Liver (tissue), 9 donors: Measurements from ENCODE around the gene C3. TPM values are rescaled to one million over a fixed set of nuclear protein-coding genes. Genes with fewer than 3 reads are reported as not detected.

Experiments used
- DNase-seq: peaks from one replicate; pipeline ENCODE4 v3.0.0-alpha.2; 2017; ENCODE audit warnings: low spot score
- H3K27ac ChIP-seq, 2 donors: one replicate each; pipeline ENCODE4 v1.7.0; 2013; ENCODE audit warnings: inconsistent platforms in 2 of 2, low read length in 2 of 2, control low read depth in 1 of 2, low read depth in 1 of 2, mild to moderate bottlenecking in 1 of 2
- H3K27me3 ChIP-seq, 4 donors: one replicate each; pipeline versions ENCODE4 v1.6.1 to v1.7.0; 2013; ENCODE audit warnings: low read length in 3 of 4, inconsistent platforms in 1 of 4, mild to moderate bottlenecking in 1 of 4, moderate library complexity in 1 of 4; ENCODE audit not compliant: control insufficient read depth in 4 of 4, insufficient read depth in 4 of 4
- H3K36me3 ChIP-seq, 4 donors: one replicate each; pipeline versions ENCODE4 v1.6.1 to v1.7.0; 2013; ENCODE audit warnings: low read length in 3 of 4, mild to moderate bottlenecking in 3 of 4, low read depth in 1 of 4, moderate library complexity in 1 of 4; ENCODE audit not compliant: control insufficient read depth in 4 of 4, insufficient read depth in 3 of 4
- H3K4me1 ChIP-seq, 4 donors: one replicate each; pipeline versions ENCODE4 v1.6.1 to v1.7.0; 2013; ENCODE audit warnings: low read length in 3 of 4, mild to moderate bottlenecking in 3 of 4, moderate library complexity in 1 of 4; ENCODE audit not compliant: control insufficient read depth in 4 of 4, insufficient read depth in 4 of 4
- H3K4me3 ChIP-seq, 3 donors: one replicate each; pipeline versions ENCODE4 v1.6.1 to v1.7.0; 2013; ENCODE audit warnings: low read length in 3 of 3, control low read depth in 1 of 3, low read depth in 1 of 3, mild to moderate bottlenecking in 1 of 3
- H3K9ac ChIP-seq, 2 donors: one replicate each; pipeline ENCODE4 v1.7.0; 2013; ENCODE audit warnings: low read length in 2 of 2, mild to moderate bottlenecking in 2 of 2, moderate library complexity in 2 of 2, control low read depth in 1 of 2, low read depth in 1 of 2
- H3K9me3 ChIP-seq, 4 donors: one replicate each; pipeline versions ENCODE4 v1.6.1 to v1.7.0; 2013; ENCODE audit warnings: low read length in 3 of 4; ENCODE audit not compliant: control insufficient read depth in 4 of 4
- EGR1 ChIP-seq, 2 donors: IDR thresholded peaks; 2 replicates each; pipeline ENCODE4 v1.6.1; 2016 to 2018; ENCODE audit warnings: antibody characterized with exemption in 2 of 2, low read depth in 2 of 2
- GABPA ChIP-seq, 2 donors: IDR thresholded peaks in 1 of 2; conservative IDR thresholded peaks in 1 of 2; 2 replicates each; pipeline ENCODE4 v1.6.1; 2016; ENCODE audit warnings: antibody characterized with exemption in 2 of 2, mild to moderate bottlenecking in 1 of 2, moderate library complexity in 1 of 2
- HNF4A ChIP-seq, 2 donors: conservative IDR thresholded peaks; 2 replicates each; pipeline ENCODE4 v1.6.1; 2016; ENCODE audit warnings: antibody characterized with exemption in 2 of 2, mild to moderate bottlenecking in 2 of 2
- NR2F2 ChIP-seq: IDR thresholded peaks from 2 replicates; pipeline ENCODE4 v1.6.1; 2016; ENCODE audit warnings: antibody characterized with exemption
- RAD21 ChIP-seq, 2 donors: IDR thresholded peaks; 2 replicates each; pipeline ENCODE4 v1.6.1; 2016; ENCODE audit warnings: antibody characterized with exemption in 2 of 2, mild to moderate bottlenecking in 2 of 2
- RXRA ChIP-seq, 2 donors: IDR thresholded peaks; 2 replicates each; pipeline ENCODE4 v1.6.1; 2017 to 2018; ENCODE audit warnings: antibody characterized with exemption in 2 of 2, mild to moderate bottlenecking in 1 of 2
- SP1 ChIP-seq: IDR thresholded peaks from 2 replicates; pipeline ENCODE4 v1.6.1; 2018; ENCODE audit warnings: antibody characterized with exemption, mild to moderate bottlenecking
- TAF1 ChIP-seq: conservative IDR thresholded peaks from 2 replicates; pipeline ENCODE4 v1.6.1; 2016; ENCODE audit warnings: antibody characterized with exemption, mild to moderate bottlenecking
- YY1 ChIP-seq: IDR thresholded peaks from 2 replicates; pipeline ENCODE4 v1.6.1; 2016; ENCODE audit warnings: antibody characterized with exemption, mild to moderate bottlenecking
- ZBTB33 ChIP-seq: IDR thresholded peaks from 2 replicates; pipeline ENCODE4 v1.6.1; 2016; ENCODE audit warnings: antibody characterized with exemption
- WGBS: extraction: QIAGEN DNeasy Blood & Tissue Kit; methylation state at CpG from one replicate; pipeline ENCODE4 v1.1.7; 2013; 5-methylcytosine and 5-hydroxymethylcytosine counted together
- polyA plus RNA-seq, 2 donors: library from polyadenylated mRNA; stranded (reverse) in 1 of 2; unstranded in 1 of 2; fragments of 200-250 nt in 1 of 2; fragments of >200 nt in 1 of 2; fragmentation: Nextera tagmentation in 1 of 2; extraction: Ambion mirVana in 1 of 2; gene quantifications; one replicate each; pipeline versions ENCODE4 v1.2.1 to v1.2.3, GENCODE V29; 2013 to 2015
- total RNA-seq, 2 donors: library from RNA; depleted of rRNA; stranded (reverse); fragments of >200 nt; gene quantifications; one replicate each; pipeline ENCODE4 v1.2.3, GENCODE V29; 2014
- TF ChIP-seq, protein P1 (sequence below): fragments of 150-350 bp; IDR thresholded peaks from 2 replicates; pipeline ENCODE4 v1.5.1; 2017; ENCODE audit warnings: improper control_type of control experiment, low read depth, low read length; ENCODE audit not compliant: missing input control
- TF ChIP-seq, protein P2 (sequence below): IDR thresholded peaks from 2 replicates; pipeline ENCODE4 v1.6.1; 2016; ENCODE audit warnings: antibody characterized with exemption
- donor health status: healthy.
- donor health status: healthy.
- donor health status: healthy.
- donor health status: healthy.
- donor health status: healthy.

Gene C3
- total and polyA plus RNA-seq, 4 donors = 4,543 to 9,349 (median 8,015) TPM

GRCh38 chr19:6737284-6737872, 16.9 kb upstream of the C3 start, which contains the start of gene GPR108:
TSS of gene GPR108 (minus strand) at chr19:6737580. CDS start at chr19:6737576, 4 bp downstream.
- under 1% methylated on average over 55 of the region's 55 CpGs for WGBS
- DNase-seq = peak; percentile 97
- H3K36me3 ChIP-seq = peaks cover 0 to 5% (median 1%) of the 10 kb centered on the region in 4 donors
- peak; percentile 95 for TF ChIP-seq SP1
- TF ChIP-seq EGR1 (IDR thresholded peaks at IDR 0.05; ENCODE audit: low read depth in 2 of 2) = no peak
- TF ChIP-seq, protein P1, sequence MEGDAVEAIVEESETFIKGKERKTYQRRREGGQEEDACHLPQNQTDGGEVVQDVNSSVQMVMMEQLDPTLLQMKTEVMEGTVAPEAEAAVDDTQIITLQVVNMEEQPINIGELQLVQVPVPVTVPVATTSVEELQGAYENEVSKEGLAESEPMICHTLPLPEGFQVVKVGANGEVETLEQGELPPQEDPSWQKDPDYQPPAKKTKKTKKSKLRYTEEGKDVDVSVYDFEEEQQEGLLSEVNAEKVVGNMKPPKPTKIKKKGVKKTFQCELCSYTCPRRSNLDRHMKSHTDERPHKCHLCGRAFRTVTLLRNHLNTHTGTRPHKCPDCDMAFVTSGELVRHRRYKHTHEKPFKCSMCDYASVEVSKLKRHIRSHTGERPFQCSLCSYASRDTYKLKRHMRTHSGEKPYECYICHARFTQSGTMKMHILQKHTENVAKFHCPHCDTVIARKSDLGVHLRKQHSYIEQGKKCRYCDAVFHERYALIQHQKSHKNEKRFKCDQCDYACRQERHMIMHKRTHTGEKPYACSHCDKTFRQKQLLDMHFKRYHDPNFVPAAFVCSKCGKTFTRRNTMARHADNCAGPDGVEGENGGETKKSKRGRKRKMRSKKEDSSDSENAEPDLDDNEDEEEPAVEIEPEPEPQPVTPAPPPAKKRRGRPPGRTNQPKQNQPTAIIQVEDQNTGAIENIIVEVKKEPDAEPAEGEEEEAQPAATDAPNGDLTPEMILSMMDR = peak; percentile 15
- no peak for TF ChIP-seq TAF1
- TF ChIP-seq GABPA (IDR thresholded peaks at IDR 0.05 in 1 of 2, conservative IDR thresholded peaks at IDR 0.05 in 1 of 2) = peak in 1 of 2 donors; percentile 88
- TF ChIP-seq, protein P2, sequence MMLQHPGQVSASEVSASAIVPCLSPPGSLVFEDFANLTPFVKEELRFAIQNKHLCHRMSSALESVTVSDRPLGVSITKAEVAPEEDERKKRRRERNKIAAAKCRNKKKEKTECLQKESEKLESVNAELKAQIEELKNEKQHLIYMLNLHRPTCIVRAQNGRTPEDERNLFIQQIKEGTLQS = peak; percentile 86
- H3K27me3 ChIP-seq = no peaks in the 10 kb centered on the region
- peak within 1 kb of the TSS; percentile 94 to 96 for H3K27ac ChIP-seq
- H3K4me3 ChIP-seq = peak within 1 kb of the TSS; percentile 79 to 92 (median 87)
- H3K9ac ChIP-seq = peak within 1 kb of the TSS; percentile 79 to 85
- peaks cover 9 to 48% (median 34%) of the 10 kb centered on the region in 4 donors for H3K4me1 ChIP-seq
- no peaks in the 10 kb centered on the region for H3K9me3 ChIP-seq

- Histone ChIP-seq H3K9ac (peak overlapping the region; percentile 79 to 85), H3K27me3 (no peaks in the 10 kb centered on the region), H3K4me1 (peaks cover 10 to 48% (median 35%) of the 10 kb centered on the region in 4 donors), H3K36me3 (peaks cover 0 to 7% (median 2%) of the 10 kb centered on the region in 4 donors), H3K4me3 (peak overlapping the region; percentile 79 to 92 (median 87)), H3K9me3 (no peaks in the 10 kb centered on the region), H3K27ac (peak overlapping the region; percentile 94 to 96)
- DNase-seq = no peak
- TF ChIP-seq RXRA (IDR thresholded peaks at IDR 0.05) (peak in 1 of 2 donors; percentile 1), RAD21 (IDR thresholded peaks at IDR 0.05) (no peak), NR2F2 (peak; percentile 16)
- under 1% methylated on average over 16 of the region's 16 CpGs for WGBS
Measured at GRCh38 chr19:6736917-6737283, 16.4 kb upstream of the C3 start.

DNA sequence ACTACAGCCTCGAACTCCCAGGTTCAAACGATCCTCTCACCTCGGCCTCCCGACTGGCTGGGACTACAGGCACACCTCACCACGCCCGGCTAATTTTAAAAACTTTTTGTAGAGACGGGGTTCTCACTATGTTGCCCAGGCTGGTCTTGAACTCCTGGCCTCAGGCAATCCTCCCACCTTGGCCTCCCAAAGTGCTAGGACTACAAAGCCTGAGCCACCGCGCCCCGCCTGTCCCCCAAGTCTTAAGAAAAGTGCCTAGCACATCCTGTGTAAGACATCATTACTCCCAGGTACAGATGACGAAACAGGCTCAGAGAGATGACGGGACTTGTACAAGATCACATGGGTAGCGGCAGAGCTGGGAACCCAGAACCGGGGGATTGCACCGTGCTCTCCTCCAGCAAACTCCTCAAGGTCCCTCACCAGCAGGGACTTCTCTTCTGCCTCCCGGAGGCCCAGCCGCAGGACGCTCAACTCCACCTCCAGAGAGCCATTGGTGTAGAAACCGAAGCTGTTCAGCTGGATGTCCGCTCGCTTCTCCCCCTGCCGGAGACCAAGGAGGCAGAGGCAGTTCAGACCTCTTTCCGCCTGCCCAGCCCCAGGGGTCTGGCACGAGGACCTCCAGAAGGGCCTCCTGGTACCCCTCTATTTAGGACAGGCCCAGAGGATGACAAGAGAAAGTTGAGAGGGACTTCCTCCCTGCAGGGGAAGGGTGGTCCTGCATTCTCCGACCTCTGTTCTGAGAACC, 15.9 kb upstream of the C3 start:
- TF ChIP-seq TAF1 (peak; percentile 21), YY1 (peak; percentile 15), RAD21 (IDR thresholded peaks at IDR 0.05) (peak; percentile 79 to 89), SP1 (no peak), RXRA (IDR thresholded peaks at IDR 0.05) (peak; percentile 7 to 18), NR2F2 (no peak), HNF4A (conservative IDR thresholded peaks at IDR 0.05) (no peak), ZBTB33 (no peak)
- TF ChIP-seq, protein P1 = peak; percentile 58
- peaks cover 10 to 48% (median 37%) of the 10 kb centered on the region in 4 donors for H3K4me1 ChIP-seq
- H3K9ac ChIP-seq = peak overlapping the region; percentile 79 to 85
- no peaks in the 10 kb centered on the region for H3K27me3 ChIP-seq
- DNase-seq = peak; percentile 71
- WGBS = 23% methylated on average over 25 of the region's 25 CpGs
- H3K4me3 ChIP-seq = peak overlapping the region; percentile 79 to 92 (median 87)
- no peaks in the 10 kb centered on the region for H3K9me3 ChIP-seq
- peaks cover 2 to 11% (median 3%) of the 10 kb centered on the region in 4 donors for H3K36me3 ChIP-seq
- peak overlapping the region; percentile 94 to 96 for H3K27ac ChIP-seq
